Medulla oblongata (tissue), 1 donor: ENCODE measurements around the gene ARHGAP8.
"Not testable (repeated sequence)": the region's sequence is repeated elsewhere in the genome, so short reads cannot be mapped to it uniquely, and the experiment has no call there.

ENCODE experiments used
- DNase-seq: peaks from one replicate; pipeline ENCODE4 v3.0.0-alpha.2; 2015; ENCODE audit errors: extremely low spot score

The ARHGAP8 gene

DNA sequence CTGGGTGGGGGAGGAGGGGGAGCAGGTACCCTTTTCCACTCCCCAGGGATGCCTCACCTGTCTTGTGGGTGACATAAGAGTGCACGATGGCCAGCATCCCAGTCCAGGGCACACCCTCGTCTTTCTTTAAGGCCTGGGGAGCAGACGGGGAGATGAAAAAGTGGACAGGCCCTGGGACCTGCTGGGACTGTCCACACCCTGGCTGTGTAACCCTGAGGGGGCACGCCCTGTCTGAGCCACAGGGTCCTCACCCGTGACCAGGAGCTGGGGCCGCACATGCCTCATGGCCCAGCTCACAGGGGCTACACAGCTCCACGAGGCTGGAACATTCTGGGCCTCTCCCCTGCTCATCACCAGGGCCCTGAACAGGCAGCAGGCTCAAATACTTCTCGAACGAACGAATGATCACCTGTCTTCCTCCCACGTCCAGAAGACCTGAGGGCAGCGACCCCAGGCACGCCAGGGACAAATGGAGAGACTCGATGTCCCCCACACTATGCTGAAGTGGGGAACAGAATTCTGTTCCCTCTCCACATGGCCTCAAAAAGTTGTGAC, 133.5 kb downstream of the ARHGAP8 start:
- no peak for DNase-seq

DNA sequence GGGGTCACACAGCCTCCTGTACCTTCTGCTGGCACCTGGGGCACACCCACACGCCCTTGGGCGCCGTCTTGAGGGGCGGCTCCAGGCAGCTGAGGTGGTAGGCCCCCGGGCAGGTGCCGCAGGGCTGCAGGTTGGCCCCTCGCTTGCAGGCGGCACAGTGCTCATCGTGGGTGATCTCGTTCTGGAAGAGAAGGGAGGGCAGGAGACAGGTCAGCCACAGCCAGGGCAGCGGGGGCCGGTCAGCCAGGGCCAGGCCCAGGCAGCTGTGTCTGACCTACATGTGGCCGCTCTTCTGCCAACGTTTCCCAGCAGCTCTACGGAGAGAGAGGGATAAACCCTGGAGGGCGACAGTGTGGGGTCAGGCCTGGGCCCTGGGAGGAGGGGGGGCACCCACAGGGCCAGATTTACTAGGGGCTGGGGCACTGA, 135.6 kb downstream of the ARHGAP8 start:
- DNase-seq = no peak

DNA sequence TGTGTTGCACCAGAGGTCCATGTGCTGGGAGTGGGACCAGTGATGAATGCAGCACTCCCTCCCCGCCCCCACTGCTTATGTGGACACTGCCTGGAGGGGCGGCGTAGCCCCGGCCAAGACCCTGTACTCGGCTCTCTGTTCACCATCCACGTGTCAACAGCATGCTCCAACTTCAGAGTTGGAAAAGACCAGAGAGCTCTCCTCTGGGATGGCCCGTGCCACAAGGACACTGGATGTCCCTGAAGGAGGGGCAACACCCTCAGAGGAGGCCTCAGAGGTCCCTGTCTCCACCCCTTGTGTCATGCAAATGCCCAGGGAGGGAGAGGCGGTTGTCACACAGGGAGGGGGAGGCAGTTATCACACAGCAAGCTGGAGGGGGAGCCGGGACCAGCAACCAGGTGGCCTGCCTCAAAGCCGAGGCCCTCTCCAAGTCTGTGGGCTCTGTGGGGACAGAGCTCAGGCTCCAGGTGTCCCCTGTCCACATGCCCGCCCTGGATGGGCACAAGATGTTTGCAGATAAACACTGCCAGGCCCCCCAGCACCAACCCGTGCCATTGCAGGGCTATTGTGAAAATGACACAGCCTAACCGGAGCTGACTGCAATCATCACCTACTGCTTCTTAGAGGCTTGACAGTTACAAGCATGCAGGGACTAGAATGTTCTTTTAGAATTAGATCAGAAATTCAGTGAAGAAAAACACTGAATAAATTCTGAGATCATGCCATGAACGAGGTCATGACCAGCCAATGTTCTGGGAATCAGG, 136.3 kb downstream of the ARHGAP8 start:
- no peak for DNase-seq

DNA sequence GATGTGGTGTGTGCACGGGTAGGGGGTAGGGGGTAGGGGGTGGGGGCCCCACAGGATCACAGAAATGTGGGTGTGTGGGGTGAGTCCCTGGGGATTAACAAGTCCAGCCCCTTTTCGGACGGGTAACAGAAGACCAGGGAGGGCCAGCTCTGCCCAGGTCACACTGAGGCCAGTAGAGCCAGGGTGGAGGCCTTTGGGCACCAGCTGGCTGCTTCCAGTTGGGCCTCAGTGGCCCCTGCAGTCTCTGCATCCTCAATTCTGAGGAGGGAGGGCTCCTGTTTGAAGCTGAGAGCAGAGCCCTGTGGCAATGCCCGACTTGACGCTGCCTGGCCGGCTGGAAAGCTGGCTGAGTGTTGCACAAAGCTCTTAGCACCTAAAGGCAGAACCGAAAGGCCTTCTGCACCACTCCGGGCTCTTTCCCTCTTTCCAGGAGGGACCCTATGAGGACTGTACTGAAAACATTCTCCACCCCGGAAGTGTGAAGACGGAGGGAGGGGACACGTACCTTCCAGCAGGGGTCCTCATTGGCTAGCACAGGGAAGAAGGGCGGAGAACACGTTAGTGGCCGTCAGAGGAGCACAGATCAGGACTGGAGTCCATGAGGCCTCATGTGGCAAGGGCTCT, 137.0 kb downstream of the ARHGAP8 start:
- no peak for DNase-seq

DNA sequence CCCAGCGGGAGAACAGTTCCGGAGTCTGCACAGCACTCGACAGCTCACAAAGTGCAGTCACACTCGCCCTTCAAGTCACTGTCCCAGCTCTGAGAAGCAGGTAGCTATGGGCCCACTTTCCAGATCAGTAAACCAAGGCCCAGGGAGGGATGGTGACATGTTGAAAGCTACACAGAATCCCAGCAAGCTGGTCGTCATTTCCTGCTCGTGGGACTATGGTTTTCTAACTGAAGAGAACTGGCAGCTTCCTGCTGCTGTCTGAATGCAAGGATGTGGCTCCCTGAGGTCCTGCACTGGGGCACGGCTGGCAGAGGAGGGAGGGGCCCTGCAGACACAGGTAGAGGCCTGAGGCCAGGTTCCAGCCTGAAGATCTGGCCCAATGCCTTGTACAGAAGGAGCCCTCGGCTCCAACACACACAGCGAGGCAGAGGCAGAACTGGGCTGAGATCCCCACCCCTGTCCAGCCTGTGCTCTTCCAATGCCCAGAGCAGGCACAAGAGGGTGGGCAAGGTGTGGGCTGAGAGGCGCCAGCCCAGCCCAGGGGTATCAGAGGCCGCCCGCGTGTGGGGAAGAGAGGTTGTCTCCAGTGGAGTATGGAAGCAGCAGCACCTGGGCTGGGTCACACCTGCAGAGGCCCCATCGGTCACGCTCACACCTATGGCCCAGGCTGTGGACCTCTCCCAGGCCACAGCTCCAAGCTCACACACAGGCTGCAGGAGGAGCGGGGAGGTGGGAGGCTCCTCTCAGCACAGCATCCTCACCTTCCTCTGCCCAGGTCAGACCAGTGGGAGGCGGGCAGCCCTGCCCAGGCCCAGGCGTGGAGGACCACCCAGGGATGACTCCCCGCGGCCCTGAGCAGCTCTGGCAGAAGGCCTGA, 138.3 kb downstream of the ARHGAP8 start:
- DNase-seq = no peak

DNA sequence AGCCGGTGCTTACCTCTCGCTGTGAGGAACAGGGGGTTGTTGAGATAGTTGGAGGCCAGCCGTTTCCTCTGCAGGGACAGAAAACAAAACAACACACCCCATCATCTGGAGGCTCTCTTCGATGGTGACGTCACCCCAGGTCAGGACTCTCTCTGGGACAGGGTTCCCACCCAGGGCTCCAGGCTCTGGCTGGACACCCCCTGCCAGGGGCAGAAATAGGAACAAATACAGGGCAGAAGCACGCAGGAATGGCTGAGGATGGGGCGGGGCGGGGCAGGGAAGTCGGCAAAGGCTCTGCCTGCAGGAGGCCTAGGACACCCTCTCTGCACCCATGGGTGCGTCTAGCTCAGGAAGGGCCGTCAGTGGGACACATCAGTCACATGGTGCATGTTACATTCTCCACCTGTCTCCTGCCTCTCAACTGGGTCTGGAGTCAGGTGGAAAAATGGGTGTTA, 138.9 kb downstream of the ARHGAP8 start:
- DNase-seq = no peak

DNA sequence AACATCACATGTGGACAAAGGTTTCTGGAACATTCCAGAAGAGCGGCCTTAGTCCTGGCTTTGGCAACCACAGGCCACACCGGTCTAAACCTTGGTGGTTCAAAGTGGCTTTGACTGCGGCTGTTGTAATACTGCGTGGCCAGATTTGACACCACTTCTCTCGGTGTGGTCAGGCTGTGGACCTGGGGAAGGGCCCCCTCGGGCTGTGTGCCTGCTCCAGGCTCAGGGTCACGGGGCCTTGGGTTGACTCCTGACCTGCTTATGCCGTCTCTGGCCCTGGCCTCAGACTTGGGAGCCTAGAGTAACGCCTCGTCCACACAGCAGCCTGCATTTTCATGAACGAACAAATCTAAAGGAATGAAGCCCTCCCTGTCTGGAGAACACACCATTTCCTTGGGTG, 139.4 kb downstream of the ARHGAP8 start:
- no peak for DNase-seq

DNA sequence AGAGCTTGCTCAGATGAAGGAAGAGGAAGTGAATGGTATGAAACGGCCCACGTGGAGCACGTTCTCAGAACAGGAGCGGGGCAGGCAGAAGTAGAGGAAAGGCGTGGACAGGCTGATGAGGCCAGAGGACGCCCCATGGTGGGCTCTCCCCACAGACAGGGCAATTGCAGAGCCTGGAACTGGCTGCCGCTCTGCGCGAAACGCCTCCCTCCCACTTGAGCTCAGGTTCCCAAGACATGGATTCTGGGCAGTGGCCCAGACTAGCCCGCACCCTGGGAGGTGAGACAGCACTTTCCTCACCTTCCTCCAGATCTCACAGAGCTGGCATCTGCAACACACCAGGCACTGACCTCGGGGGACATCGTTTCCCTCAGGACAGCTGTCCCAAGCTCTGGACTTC, 139.9 kb downstream of the ARHGAP8 start:
- DNase-seq = no peak

DNA sequence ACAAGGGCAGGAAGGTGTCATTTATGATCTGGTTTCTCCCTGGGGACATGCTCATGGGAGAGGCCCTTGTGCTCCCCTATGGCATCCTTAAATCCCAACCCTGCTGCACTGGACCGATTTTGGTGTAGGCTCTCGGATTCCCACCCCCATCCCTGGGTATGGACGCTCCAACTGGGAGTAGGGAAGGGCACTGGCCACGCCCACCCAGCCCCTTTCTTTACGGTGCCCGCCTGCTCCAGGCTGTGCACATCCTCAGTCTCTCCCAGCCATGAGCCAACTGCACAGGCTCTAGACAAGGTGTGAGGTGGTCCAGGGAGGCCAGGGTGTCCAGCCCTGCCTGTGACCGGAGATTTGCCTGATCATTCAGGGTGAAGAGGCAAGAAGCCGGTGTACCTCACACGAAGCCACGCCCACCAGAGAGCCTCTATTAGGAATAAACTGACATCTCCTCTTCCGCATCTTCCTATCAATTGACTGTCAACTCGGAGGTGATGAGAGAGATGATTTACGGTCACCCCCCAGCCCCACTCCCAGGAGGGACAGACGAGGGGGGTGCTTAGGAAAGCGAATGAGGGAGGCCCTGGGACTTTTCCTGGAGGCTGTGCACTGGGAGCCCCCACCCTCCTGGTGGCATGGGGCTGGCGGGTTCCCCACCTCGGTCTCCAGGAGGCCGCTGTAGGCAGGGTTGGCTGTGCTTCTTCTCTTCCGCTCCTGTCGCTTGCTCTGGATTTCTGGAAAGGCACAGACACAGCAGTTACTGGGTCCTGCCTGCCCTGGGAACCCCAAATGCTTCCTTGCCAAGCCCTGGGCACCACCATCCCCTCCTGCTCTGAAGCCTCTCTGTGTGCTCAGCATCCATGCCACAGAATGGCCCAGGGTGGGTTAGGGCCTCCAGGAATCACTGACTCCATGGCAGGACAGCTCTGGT, 140.7 kb downstream of the ARHGAP8 start:
- DNase-seq = no peak

DNA sequence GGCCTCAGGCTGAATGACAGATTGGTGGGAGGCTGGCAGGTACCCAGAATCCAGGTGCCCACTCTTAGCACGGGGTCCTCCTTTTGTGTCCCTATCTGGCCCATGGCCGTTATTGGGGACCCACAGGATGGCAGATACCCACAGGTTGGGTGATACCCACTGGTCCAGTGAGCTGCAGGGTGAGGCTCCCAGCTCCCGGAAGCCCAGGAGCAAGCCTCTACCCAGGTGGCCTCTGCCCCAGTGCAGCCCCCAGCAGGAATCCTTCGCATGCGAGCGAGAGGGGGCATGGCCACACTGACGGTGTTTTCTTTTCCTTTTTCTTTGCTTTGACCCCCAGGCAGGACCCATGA, 141.3 kb downstream of the ARHGAP8 start:
- no peak for DNase-seq

DNA sequence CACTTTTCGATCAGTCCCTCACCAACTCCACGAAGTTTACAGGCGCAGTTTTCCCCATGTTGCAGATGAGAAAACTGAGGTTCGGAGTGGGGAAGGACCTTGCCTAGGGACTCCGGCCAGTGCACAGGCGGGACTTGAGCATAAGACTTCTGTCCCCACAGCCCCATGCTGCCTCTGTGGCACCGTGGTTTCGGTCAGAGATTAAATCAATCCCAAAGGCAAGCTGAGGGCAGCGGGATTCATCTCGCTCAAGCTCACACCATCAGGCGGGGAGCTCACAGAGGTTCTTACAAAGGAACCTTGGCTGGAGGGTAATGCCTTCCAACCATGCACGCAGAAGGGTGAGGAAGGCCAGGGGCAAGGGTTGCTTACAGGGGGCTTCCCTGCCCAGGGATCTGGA, 141.9 kb downstream of the ARHGAP8 start:
- DNase-seq = no peak

DNA sequence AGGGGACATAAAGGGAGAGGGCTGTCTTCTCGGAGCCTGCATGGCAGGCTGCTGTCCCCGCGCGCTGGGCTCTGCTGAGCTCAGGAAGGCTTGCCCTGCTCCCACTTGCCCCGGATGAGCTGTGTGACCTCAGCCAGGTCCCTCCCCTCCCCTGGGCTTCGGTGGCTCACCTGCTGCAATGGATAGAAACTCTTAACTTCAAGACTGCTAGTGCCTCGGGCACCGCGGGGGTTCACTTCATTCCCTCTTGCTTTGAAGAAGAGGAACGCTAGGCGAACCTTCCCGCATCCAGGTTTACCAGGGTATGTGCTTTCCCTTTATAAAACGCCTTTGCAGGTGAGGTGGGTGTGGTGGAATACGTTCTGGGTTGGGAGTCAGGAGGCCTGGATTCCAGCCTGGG, 142.4 kb downstream of the ARHGAP8 start:
- no peak for DNase-seq

DNA sequence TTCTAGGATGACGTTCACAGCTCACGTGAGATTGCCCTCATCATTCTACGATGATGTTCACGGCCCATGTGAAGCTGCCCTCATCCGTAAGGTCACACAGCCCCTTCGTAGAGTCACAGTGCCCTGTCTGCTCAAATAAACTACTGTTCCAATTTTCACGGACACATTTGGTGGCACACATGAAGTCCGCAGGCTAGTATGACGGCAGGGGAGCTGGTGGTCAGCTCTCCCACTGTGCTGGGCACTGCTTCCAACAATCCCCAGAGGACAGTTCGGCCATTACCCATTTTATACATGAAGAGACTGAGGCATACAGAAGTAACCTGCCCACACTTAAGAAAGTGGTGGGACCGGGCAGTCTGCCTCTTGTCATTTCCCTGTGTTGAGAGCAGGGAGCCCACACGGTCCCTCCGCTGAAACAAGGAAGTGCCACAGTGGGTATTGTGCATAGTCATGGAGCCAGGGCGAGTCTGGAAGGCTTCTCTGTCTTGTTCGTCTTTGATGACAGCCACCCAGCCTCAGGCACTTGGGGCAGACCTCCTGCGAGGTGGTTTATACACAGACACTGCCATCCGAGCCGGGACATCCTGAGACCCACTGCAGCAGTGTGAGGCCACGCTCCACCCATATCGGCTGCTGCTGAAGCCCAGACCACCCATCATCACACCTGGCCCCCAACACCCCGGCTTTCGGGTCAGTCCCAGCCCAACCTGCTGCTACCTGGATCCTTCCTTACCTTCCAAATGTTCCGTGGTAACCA, 143.1 kb downstream of the ARHGAP8 start:
- DNase-seq = no peak

DNA sequence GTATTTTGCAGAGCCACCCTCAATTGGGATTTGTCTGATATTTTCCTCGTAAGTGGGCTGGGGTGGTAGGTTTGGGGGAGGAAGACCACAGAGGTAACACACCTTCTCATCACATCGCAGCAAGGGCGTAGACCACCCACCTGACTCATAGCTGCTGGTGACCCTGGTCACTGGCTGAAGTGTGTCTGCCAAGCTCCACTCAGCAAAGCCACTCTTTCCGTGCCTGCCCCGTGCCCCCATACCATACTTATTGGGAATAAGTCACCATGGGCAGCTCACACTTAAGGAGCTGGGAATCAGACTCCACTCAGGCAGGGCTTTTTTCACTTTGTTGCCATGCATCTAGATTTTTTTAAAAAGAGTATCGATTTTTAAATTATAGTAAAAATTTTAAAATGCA, 145.9 kb downstream of the ARHGAP8 start:
- no peak for DNase-seq

DNA sequence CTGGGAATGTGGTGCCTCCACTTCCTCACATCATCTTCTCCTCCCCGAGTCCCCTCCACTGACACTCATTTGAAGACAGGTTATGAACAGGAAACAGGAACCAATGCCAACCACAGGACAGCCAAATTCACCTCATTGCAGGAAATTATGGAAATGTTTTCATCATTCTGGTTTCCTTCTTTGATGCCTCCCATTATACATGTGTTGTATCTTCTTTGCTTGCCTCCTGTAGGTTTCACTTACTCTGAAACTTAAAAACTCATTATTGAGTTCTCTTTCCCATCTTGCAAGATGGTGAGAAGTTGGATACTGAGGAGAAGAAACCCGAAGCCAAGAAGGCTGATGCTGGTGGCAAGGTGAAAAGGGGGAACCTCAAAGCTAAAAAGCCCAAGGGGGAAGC, 148.9 kb downstream of the ARHGAP8 start:
- DNase-seq = no peak

DNA sequence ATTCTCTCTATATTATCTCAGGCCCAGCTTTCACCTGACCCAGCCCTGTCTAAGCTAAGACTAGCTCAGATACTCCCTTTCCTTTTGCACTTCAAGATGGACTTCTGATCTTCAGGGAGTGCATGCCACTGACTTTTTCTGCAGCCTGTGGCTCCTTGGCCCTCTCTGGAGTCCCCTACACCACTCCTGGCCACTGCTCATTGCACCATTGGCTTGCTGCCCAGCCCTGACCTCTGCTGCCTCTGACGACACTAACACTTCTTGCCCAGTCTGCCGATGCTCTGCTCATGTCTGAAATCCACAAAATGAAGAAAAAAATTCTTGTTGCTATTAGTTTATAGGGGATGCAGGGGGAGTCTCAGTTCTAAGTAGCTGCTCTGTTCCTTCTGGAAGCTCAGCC, 150.8 kb downstream of the ARHGAP8 start:
- DNase-seq = not testable (repeated sequence)

DNA sequence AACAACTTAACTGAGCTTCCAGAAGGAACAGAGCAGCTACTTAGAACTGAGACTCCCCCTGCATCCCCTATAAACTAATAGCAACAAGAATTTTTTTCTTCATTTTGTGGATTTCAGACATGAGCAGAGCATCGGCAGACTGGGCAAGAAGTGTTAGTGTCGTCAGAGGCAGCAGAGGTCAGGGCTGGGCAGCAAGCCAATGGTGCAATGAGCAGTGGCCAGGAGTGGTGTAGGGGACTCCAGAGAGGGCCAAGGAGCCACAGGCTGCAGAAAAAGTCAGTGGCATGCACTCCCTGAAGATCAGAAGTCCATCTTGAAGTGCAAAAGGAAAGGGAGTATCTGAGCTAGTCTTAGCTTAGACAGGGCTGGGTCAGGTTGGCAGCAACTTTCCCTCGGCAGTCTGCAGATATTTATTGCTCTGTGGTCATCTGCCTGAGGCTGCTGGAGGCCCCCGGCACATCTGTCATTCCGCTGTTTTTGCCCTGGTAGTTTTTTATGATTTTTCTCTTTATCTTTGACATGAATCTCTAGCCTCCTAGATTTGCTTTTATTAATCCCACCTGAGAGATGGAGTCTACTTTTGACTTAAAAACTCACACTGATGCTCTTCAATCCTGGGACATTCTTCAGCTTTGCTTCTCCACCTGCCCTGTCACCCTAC, 152.2 kb downstream of the ARHGAP8 start:
- DNase-seq = not testable (repeated sequence)

DNA sequence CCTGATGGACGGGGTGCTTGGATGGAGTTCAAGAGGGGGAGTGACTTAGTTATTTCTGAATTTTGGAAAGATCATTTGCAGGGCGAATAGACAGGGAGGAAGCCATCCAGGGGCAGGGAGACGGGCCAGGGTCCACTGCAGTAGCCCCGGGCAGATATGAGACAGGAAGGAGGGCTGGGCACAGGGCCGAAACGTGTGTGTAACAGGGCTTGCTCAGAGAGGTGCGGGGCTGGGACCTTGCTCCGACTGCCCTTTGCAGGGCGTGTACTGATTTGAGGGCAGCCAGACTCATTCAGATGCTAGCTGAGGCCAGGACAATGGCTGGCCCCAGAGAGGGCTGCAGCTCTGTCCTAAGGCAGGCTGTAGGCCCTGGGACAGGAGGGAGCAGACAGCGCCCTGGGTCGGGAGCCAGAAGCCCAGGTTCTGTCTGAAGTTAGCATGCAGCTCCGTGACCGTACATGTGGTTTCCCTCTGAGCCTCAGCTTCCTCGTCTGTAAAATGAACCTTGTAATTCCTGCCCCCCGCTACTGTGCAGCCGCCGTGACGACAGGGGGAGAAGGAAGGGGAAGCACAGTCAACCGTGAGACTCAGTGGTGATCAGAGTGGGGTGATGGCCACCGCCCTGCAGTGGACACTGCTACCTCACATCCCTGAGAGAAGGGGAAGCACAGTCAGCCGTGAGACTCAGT, 154.0 kb downstream of the ARHGAP8 start:
- no peak for DNase-seq

DNA sequence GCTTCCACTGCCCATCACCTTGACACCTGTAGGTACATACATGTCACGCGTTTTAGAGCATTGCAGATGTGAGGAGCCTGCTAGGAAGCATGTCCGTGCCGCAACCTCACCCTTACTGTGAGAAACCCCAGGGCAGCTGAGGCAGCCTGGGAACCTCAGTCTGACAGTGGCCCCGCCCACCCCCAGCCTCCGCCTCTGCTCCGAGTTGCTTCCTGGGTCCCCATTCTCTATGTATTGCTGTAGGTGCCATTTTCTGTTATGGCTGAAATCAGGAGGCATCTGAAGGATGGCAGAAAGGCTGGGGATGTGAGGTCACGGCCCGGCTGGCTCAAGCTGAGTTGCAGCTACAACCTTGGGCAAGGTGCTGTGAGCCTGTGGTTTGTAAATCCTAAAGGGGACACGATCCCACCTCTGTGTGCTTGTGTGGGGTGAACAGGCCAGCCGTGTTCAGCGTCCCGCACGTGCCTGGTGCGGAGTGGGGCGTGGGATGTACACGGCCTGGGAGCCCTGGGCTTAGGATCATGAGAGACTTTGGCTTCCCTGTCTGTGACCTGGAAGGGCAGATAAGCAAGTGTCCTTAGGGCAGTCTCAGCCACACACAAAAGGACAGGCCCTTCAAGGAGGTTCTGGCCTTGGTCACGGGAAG, 154.7 kb downstream of the ARHGAP8 start:
- no peak for DNase-seq
